KMS-11 (cell line): ENCODE data around the gene BCL2L2.

ENCODE experiments used
- H2AFZ ChIP-seq: fragments of 200-600 bp; sonication (generic); 2 replicates; pipeline ENCODE4 v1.6.1; 2016; ENCODE audit warnings: antibody characterized with exemption, mixed run types, low read depth
- H3K27ac ChIP-seq: fragments of 200-600 bp; sonication (generic); 2 replicates; pipeline ENCODE4 v1.6.1; 2016; ENCODE audit warnings: mild to moderate bottlenecking, mixed run types
- H3K27me3 ChIP-seq: fragments of 200-600 bp; sonication (generic); 2 replicates; pipeline ENCODE4 v1.6.1; 2017; ENCODE audit warnings: mild to moderate bottlenecking, low read depth, mixed run types, moderate library complexity; ENCODE audit not compliant: insufficient read depth
- H3K36me3 ChIP-seq: fragments of 200-600 bp; sonication (generic); 2 replicates; pipeline ENCODE4 v1.6.1; 2017; ENCODE audit warnings: mild to moderate bottlenecking, mixed run types; ENCODE audit not compliant: insufficient read depth
- H3K4me1 ChIP-seq: fragments of 200-600 bp; sonication (generic); 2 replicates; pipeline ENCODE4 v1.6.1; 2016; ENCODE audit warnings: mild to moderate bottlenecking, low read depth, mixed run types; ENCODE audit not compliant: poor library complexity, severe bottlenecking
- H3K4me2 ChIP-seq: fragments of 200-600 bp; sonication (generic); 2 replicates; pipeline ENCODE4 v1.7.0; 2016; ENCODE audit warnings: mild to moderate bottlenecking, mixed run types
- H3K4me3 ChIP-seq: fragments of 200-600 bp; sonication (generic); IDR thresholded peaks from 2 replicates; pipeline ENCODE4 v1.6.1; 2017; ENCODE audit warnings: low read depth, low read length, mixed read lengths; ENCODE audit not compliant: insufficient read depth
- H3K79me2 ChIP-seq: fragments of 200-600 bp; sonication (generic); 2 replicates; pipeline ENCODE4 v1.6.1; 2016; ENCODE audit warnings: low read depth, mixed run types; ENCODE audit not compliant: insufficient read depth
- H3K9ac ChIP-seq: fragments of 200-600 bp; sonication (generic); 2 replicates; pipeline ENCODE4 v1.6.1; 2016; ENCODE audit warnings: mild to moderate bottlenecking, mixed run types
- H4K20me1 ChIP-seq: fragments of 200-600 bp; sonication (generic); 2 replicates; pipeline ENCODE4 v1.6.1; 2016; ENCODE audit warnings: mild to moderate bottlenecking, mixed run types; ENCODE audit not compliant: insufficient read depth
- CTCF ChIP-seq: fragments of 200-600 bp; sonication (generic); conservative IDR thresholded peaks from 2 replicates; pipeline ENCODE4 v1.6.1; 2017; ENCODE audit warnings: low read depth, mild to moderate bottlenecking, antibody characterized with exemption, low read length, moderate library complexity, mixed read lengths

Gene BCL2L2

DNA sequence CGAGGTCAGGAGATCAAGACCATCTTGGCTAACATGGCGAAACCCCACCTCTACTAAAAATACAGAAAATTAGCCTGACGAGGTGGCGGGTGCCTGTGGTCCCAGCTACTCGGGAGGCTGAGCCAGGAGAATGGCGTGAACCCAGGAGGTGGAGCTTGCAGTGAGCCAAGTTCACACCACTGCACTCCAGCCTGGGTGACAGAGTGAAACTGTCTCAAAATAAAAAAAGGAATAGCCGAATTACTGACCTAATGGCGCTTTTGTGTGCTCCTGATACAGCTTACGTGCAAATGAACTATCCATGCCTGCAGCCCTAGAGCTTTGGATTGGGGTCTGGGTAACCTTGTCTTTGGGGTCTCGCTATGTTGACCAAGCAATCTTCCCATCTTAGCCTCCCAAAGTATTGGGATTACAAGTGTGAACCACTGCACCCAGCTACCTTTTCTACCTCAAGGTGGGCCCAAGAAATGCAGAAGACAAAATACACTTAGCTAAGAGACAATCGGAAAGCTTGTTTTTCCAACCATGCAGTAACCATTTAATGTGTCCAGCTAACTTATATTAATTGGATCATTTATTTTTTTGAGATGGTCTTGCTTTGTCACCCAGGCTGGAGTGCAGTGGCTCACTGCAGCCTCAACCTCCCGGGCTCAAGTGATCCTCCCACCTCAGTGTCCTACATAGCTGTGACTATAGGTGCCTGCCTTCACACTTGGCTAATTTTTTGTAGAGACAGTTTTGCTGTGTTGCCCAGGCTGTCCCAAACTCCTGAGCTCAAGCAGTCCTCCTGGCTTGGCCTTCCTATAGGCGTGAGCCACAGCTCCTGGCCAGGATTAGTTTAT, 20.1 kb downstream of the BCL2L2 start:
- Histone ChIP-seq H3K27ac (no peak overlapping the region), H3K4me2 (no peak overlapping the region; the same call in 1 of the 2 replicates), H3K4me3 (no peak overlapping the region), H4K20me1 (no peaks in the 10 kb centered on the region), H3K9ac (no peak overlapping the region), H3K27me3 (no peaks in the 10 kb centered on the region), H2AFZ (no peak overlapping the region), H3K4me1 (peaks cover 40% of the 10 kb centered on the region), H3K36me3 (no peaks in the 10 kb centered on the region), H3K79me2 (peaks cover 25% of the 10 kb centered on the region)
- no peak for TF ChIP-seq CTCF

DNA sequence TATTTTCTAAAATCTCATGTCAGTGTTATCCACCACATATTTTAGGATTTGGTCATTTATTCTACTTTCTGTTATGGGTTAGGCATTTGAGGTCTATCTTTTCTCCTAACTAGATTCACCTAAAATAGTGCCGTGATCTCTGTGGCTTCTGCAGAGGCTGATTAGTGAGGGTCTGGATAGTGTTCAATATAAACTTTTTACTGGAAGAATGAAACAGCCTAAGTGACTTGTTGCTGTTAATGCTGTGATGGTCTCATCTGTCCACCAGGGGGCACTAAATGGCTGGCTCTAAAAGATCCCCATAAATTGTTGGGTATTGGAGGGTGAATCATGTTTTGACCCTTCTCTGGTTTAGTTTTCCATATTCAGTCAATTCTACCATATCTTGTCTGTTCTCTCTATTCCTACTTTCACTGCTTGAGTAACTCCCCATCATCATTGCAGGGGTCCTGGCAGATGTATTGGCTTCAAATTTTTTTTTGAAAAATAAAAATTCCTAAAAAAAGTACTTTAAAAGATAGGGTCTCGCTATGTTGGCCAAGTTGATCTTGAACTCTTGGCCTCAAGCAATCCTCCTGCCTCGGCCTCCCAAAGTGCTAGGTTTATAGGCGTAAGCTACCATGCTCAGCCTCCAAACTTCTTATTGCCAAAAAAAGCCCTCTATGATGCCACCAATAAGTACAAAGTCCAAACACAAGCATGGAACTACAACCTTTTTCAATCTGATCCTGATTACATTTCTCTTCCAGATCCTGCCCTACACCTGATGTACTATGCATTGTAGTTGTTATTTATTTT, 21.5 kb downstream of the BCL2L2 start:
- Histone ChIP-seq H4K20me1 (no peaks in the 10 kb centered on the region), H3K4me3 (no peak overlapping the region), H3K79me2 (peaks cover 11% of the 10 kb centered on the region), H3K27me3 (no peaks in the 10 kb centered on the region), H3K4me2 (no peak overlapping the region; the same call in 1 of the 2 replicates), H3K27ac (no peak overlapping the region), H2AFZ (no peak overlapping the region), H3K9ac (no peak overlapping the region), H3K36me3 (no peaks in the 10 kb centered on the region), H3K4me1 (peaks cover 37% of the 10 kb centered on the region)
- peak; percentile 80 for TF ChIP-seq CTCF

GRCh38 chr14:23335623-23336022, 29.0 kb downstream of the BCL2L2 start:
- H3K9ac ChIP-seq = no peak overlapping the region
- H3K4me2 ChIP-seq = no peak overlapping the region
- no peak overlapping the region for H3K27ac ChIP-seq

More at GRCh38 chr14:23335623-23336022, 29.0 kb downstream of the BCL2L2 start:
- H3K4me1 ChIP-seq = no peaks in the 10 kb centered on the region
- H3K36me3 ChIP-seq = no peaks in the 10 kb centered on the region
- no peaks in the 10 kb centered on the region for H3K27me3 ChIP-seq
- no peaks in the 10 kb centered on the region for H4K20me1 ChIP-seq
- no peak for TF ChIP-seq CTCF
- no peaks in the 10 kb centered on the region for H3K79me2 ChIP-seq
- H3K4me3 ChIP-seq = no peak overlapping the region
- H2AFZ ChIP-seq = no peak overlapping the region
